GM19238 (cell line): ENCODE measurements around the gene MCM8.

Experiments
- DNase-seq: peaks from one replicate; pipeline ENCODE4 v3.0.0; 2011; ENCODE audit warnings: low spot score; ENCODE audit not compliant: insufficient read length

The MCM8 gene

DNA sequence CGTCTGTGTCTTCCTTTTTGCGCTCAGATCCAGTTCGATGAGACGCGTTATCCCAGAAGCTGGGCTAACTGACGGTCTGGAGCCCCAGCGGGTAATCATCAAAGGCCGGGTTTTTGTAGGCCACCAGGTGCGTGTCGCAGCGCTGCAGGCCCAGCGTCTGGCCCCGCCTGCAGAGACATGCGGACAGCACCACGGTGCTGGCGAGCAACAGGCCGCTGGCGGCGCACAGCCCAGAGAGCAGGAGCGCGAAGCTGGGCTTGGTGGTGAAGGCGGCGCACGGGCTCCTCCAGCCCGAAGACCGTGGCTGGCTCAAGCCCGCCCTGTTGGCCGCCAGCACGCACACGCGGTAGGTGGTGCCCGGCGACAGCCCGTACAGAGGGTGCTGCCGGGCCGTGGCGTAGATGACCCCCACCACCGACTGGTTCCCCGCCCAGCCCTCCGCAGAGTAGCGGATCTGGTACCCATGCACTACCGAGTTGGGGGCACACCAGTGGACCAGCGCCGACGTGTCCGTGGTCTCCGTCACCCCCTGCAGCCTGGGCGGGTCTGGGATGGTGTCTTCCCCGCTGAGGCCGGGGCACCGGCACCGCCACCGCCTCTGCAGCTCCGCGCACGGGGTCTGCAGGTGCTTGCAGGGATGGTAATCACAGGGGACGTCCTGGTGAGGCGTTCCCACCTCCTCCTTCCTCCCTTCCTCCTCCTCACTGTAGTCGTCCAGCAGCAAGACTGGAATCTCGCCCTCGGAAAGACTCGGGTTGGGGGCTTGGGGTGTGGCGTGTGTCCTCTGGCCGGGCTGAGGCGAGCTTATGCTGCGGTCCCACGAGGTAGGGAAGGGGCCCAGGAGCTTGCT is 90.7 kb downstream of the MCM8 start:
- DNase-seq, result no peak

DNA sequence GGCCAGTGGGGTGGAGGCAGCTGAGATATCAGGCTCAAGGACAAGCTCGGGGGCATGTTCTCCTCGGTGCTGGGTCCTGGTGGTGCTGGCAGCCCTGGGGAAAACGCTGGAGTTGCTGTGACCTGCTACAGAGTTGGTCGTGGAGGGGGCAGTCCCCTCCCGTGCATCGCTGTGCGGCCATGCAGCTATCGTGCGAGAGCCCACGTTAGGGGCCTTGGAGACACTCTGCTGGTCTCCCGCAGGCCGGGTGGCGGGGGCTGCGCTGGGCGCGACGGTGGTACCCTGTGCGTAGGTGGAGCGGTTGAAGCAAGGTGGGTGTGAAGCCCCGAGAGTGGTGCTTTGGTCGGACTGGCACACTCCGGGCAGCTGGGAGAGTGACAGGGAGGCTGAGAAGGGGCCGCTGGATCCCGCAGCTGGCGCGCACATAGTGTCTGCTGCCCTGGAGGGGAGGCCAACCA is 91.4 kb downstream of the MCM8 start:
- DNase-seq, result no peak

DNA sequence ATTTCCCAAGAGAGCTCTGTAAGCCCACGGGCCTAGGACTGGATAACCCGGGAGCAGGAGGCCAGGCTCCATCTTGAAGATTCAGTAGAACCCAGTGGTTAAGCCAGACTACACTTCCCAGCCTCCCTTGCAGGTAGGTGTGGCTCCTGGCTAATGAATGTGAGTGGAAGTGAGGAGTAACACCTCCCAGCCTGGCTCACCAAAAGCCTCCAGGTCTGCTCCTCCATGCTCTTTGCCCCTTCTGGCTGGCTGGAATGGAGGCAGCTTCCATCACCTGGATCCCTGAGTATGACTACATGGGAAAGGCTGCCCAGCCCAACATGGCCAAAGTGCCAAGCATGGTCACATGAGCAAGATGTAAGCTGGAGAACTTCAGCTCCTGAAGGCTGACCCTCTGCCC is 93.7 kb downstream of the MCM8 start:
- no peak for DNase-seq

DNA sequence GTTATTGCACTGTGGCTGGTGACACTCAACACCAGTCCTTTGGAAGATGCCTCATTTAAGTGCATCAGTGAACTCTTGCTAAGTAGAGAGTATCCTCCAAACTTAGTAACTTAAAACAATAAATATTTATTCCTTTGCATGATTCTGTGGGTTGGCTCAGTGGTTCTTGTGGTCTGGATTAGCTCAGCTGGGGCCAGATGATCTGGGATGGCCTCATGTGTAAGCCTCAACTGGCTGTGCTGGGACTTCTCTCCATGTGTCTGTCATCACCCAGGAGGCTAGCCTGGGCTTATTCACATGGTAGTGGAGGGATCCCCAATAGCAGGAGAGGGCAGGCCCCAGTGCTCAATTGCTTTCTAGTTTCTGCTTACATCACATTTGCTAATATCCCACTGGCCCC is 95.1 kb downstream of the MCM8 start:
- no peak for DNase-seq

DNA sequence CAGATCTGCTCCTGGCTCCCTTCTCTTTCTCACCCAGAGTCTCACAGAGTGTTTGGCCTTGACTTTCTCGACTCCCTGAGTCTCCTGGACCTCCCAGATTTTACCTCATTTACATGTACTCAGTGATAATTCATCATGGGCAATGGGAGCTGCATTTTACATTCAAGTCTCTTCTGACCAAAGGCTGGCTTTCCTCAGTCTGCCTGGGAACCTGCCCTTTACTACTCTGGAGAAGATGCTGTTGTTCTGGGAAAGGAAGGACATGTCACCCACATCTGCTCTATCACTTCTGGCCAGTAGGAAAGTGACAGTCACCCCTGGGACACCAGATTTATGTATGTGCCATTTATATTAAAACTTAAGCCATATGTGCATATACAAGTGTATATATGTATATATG is 96.0 kb downstream of the MCM8 start:
- no peak for DNase-seq

DNA sequence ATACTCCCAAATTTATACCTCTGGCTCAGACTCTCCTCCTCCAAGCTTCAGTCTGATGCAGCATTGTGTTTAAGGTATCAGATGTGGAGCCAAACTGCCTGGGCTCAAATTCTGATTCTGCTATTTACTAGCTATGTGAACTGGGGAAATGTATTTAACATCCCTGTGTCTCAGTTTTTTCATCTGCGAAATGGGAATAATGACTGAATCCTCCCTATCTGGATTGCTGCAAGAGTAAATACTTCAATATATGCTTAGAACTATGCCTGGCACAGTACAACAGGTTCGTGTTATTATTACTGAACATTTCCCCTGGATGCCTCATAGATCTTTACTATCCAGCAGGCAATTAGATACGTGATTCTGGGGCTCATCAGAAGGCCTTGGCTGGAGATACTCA is 97.9 kb downstream of the MCM8 start:
- no peak for DNase-seq
